Activated CD4-positive, alpha-beta memory T cell treated with anti-CD3 and anti-CD28 coated beads for 36 hours (primary cell): ENCODE results near the gene ISG15. TPM values are rescaled to one million over a fixed set of nuclear protein-coding genes. Genes with fewer than 3 reads are reported as not detected.

Experiments used
- CTCF ChIA-PET: fragments of 350-600 bp; sonication (Branson Sonifier 250); formaldehyde crosslinking; loops from one replicate; lab custom pipeline; 2021; ENCODE audit warnings: antibody characterized with exemption, inconsistent platforms; lab: Charles Lee
- POLR2A ChIA-PET: fragments of 350-600 bp; sonication (Branson Sonifier 250); formaldehyde crosslinking; loops from one replicate; lab custom pipeline; 2021; ENCODE audit warnings: antibody characterized with exemption; lab: Charles Lee
- DNase-seq: peaks from one replicate; pipeline ENCODE4 v3.0.0-alpha.2; 2020
- H3K27ac Mint-ChIP-seq: one replicate; pipeline ENCODE4 v1.8.0; 2021; ENCODE audit warnings: mixed read lengths
- H3K27me3 Mint-ChIP-seq: one replicate; pipeline ENCODE4 v1.8.0; 2021; ENCODE audit warnings: mixed read lengths
- H3K36me3 Mint-ChIP-seq: one replicate; pipeline ENCODE4 v1.8.0; 2021; ENCODE audit warnings: mixed read lengths
- H3K4me1 Mint-ChIP-seq: one replicate; pipeline ENCODE4 v1.8.0; 2021; ENCODE audit warnings: low read depth, mixed read lengths
- H3K4me3 Mint-ChIP-seq: one replicate; pipeline ENCODE4 v1.8.0; 2021; ENCODE audit warnings: mild to moderate bottlenecking, mixed read lengths
- H3K9me3 Mint-ChIP-seq: one replicate; pipeline ENCODE4 v1.8.0; 2021; ENCODE audit warnings: mixed read lengths
- intact Hi-C: fragments of 100-400 bp; cut with micrococcal nuclease; formaldehyde crosslinking; loops from one replicate; pipeline ENCODE4 v1.15.1; 2023
- total RNA-seq, 2 experiments: library from RNA; stranded (reverse); gene quantifications; one replicate each; pipeline ENCODE4 v1.2.3, GENCODE V29; 2021

The ISG15 gene
- total RNA-seq, 2 experiments from 2014 or later = 96.9 to 108 TPM

GRCh38 chr1:1038694-1039093 lies 25.4 kb downstream of the ISG15 start:
- no peaks in the 10 kb centered on the region for H3K9me3 Mint-ChIP-seq
- peaks cover 15% of the 10 kb centered on the region for H3K4me1 Mint-ChIP-seq
- DNase-seq = no peak
- no peaks in the 10 kb centered on the region for H3K36me3 Mint-ChIP-seq
- no peak overlapping the region for H3K27ac Mint-ChIP-seq
- H3K27me3 Mint-ChIP-seq = peaks cover 33% of the 10 kb centered on the region
- no peak overlapping the region for H3K4me3 Mint-ChIP-seq
- intact Hi-C loops = loop anchor here (2.0 to 10.0 kb wide), 3 partner anchors 60 to 336 kb away; partner anchors contain the start of genes AURKAIP1 and TNFRSF18
- ChIA-PET CTCF (interaction anchor here (0.6 to 2.8 kb wide), 3 partner anchors 20 to 36 kb away, joined by 3 to 15 read pairs (median 5); no protein-coding TSS in a partner anchor), POLR2A (interaction anchor here (1.8 kb wide), 1 partner anchor 25 kb away, joined by 11 read pairs; no protein-coding TSS in a partner anchor)

GRCh38 chr1:1039145-1039910 lies 26.0 kb downstream of the ISG15 start:
- peak; percentile 70 for DNase-seq
- Mint-ChIP-seq H3K9me3 (no peaks in the 10 kb centered on the region), H3K27me3 (peaks cover 32% of the 10 kb centered on the region), H3K36me3 (no peaks in the 10 kb centered on the region), H3K4me3 (peak overlapping the region; percentile 55), H3K27ac (peak overlapping the region; percentile 25), H3K4me1 (peaks cover 15% of the 10 kb centered on the region)
- ChIA-PET CTCF (interaction anchor here (0.9 to 2.8 kb wide), 7 partner anchors 19 to 83 kb away, joined by 4 to 15 read pairs (median 5); no protein-coding TSS in a partner anchor), POLR2A (interaction anchor here (1.2 to 1.8 kb wide), 2 partner anchors 25 to 26 kb away, joined by 3 to 11 read pairs; partner anchors contain the start of gene ISG15)
- intact Hi-C loops = loop anchor here (2.0 to 10.0 kb wide), 3 partner anchors 59 to 335 kb away; partner anchors contain the start of genes AURKAIP1 and TNFRSF18

GRCh38 chr1:1040004-1040991 lies 27.0 kb downstream of the ISG15 start:
- intact Hi-C loops = loop anchor here (1.0 kb wide), 1 partner anchor 24 kb away; no protein-coding TSS in a partner anchor
- Mint-ChIP-seq H3K27me3 (peaks cover 28% of the 10 kb centered on the region), H3K4me1 (peaks cover 15% of the 10 kb centered on the region), H3K36me3 (no peaks in the 10 kb centered on the region), H3K9me3 (no peaks in the 10 kb centered on the region), H3K4me3 (peak overlapping the region; percentile 55), H3K27ac (no peak overlapping the region)
- peak; percentile 90 for DNase-seq
- CTCF ChIA-PET = interaction anchor here (0.9 to 2.8 kb wide), 7 partner anchors 18 to 82 kb away, joined by 4 to 15 read pairs (median 5); no protein-coding TSS in a partner anchor
- POLR2A ChIA-PET = interaction anchor here (1.2 kb wide), 1 partner anchor 27 kb away, joined by 3 read pairs; the partner anchor contains the start of gene ISG15

- Mint-ChIP-seq H3K27ac (no peak overlapping the region), H3K27me3 (peaks cover 22% of the 10 kb centered on the region), H3K4me3 (no peak overlapping the region), H3K36me3 (no peaks in the 10 kb centered on the region), H3K4me1 (peaks cover 15% of the 10 kb centered on the region), H3K9me3 (no peaks in the 10 kb centered on the region)
- intact Hi-C loops = no loop called here
- ChIA-PET CTCF (interaction anchor here (1.5 to 2.8 kb wide), 4 partner anchors 21 to 81 kb away, joined by 5 to 15 read pairs (median 6); no protein-coding TSS in a partner anchor), POLR2A (no interaction called here)
- DNase-seq = no peak
Observed at GRCh38 chr1:1041092-1041523, 27.8 kb downstream of the ISG15 start.

- ChIA-PET POLR2A (no interaction called here), CTCF (no interaction called here)
- DNase-seq = no peak
- no peak overlapping the region for H3K27ac Mint-ChIP-seq
- H3K4me3 Mint-ChIP-seq = no peak overlapping the region
- H3K36me3 Mint-ChIP-seq = no peaks in the 10 kb centered on the region
- H3K9me3 Mint-ChIP-seq = no peaks in the 10 kb centered on the region
- intact Hi-C loops = no loop called here
- peaks cover 15% of the 10 kb centered on the region for H3K4me1 Mint-ChIP-seq
- H3K27me3 Mint-ChIP-seq = peaks cover 20% of the 10 kb centered on the region
Observed at GRCh38 chr1:1041873-1042272, 28.6 kb downstream of the ISG15 start.

- intact Hi-C loops = no loop called here
- H3K36me3 Mint-ChIP-seq = no peaks in the 10 kb centered on the region
- no peak overlapping the region for H3K27ac Mint-ChIP-seq
- CTCF ChIA-PET = no interaction called here
- H3K4me1 Mint-ChIP-seq = peaks cover 15% of the 10 kb centered on the region
- peaks cover 16% of the 10 kb centered on the region for H3K27me3 Mint-ChIP-seq
- peak overlapping the region; percentile 1 for H3K4me3 Mint-ChIP-seq
- DNase-seq = no peak
- POLR2A ChIA-PET = no interaction called here
- H3K9me3 Mint-ChIP-seq = no peaks in the 10 kb centered on the region
Observed at GRCh38 chr1:1042835-1043234, 29.5 kb downstream of the ISG15 start.

- intact Hi-C loops = no loop called here
- H3K27me3 Mint-ChIP-seq = peaks cover 12% of the 10 kb centered on the region
- no peak overlapping the region for H3K4me3 Mint-ChIP-seq
- CTCF ChIA-PET = no interaction called here
- DNase-seq = no peak
- no peaks in the 10 kb centered on the region for H3K36me3 Mint-ChIP-seq
- H3K9me3 Mint-ChIP-seq = no peaks in the 10 kb centered on the region
- POLR2A ChIA-PET = no interaction called here
- H3K4me1 Mint-ChIP-seq = peaks cover 14% of the 10 kb centered on the region
- H3K27ac Mint-ChIP-seq = no peak overlapping the region
Observed at GRCh38 chr1:1043411-1043810, 30.1 kb downstream of the ISG15 start.

- H3K9me3 Mint-ChIP-seq = no peaks in the 10 kb centered on the region
- peaks cover 9% of the 10 kb centered on the region for H3K4me1 Mint-ChIP-seq
- H3K36me3 Mint-ChIP-seq = no peaks in the 10 kb centered on the region
- ChIA-PET CTCF (no interaction called here), POLR2A (no interaction called here)
- DNase-seq = no peak
- intact Hi-C loops = no loop called here
- no peak overlapping the region for H3K4me3 Mint-ChIP-seq
- no peak overlapping the region for H3K27ac Mint-ChIP-seq
- H3K27me3 Mint-ChIP-seq = peaks cover 7% of the 10 kb centered on the region
Observed at GRCh38 chr1:1043921-1044320, 30.6 kb downstream of the ISG15 start.

GRCh38 chr1:1044455-1045078 lies 31.3 kb downstream of the ISG15 start:
- POLR2A ChIA-PET = no interaction called here
- Mint-ChIP-seq H3K4me1 (peaks cover 3% of the 10 kb centered on the region), H3K4me3 (no peak overlapping the region), H3K9me3 (no peaks in the 10 kb centered on the region), H3K36me3 (no peaks in the 10 kb centered on the region), H3K27me3 (peaks cover 3% of the 10 kb centered on the region), H3K27ac (no peak overlapping the region)
- intact Hi-C loops = no loop called here
- no peak for DNase-seq
- CTCF ChIA-PET = no interaction called here

GRCh38 chr1:1045129-1045528 lies 31.8 kb downstream of the ISG15 start:
- H3K9me3 Mint-ChIP-seq = no peaks in the 10 kb centered on the region
- H3K36me3 Mint-ChIP-seq = no peaks in the 10 kb centered on the region
- POLR2A ChIA-PET = no interaction called here
- H3K27me3 Mint-ChIP-seq = no peaks in the 10 kb centered on the region
- no peak overlapping the region for H3K4me3 Mint-ChIP-seq
- intact Hi-C loops = no loop called here
- CTCF ChIA-PET = no interaction called here
- no peak overlapping the region for H3K27ac Mint-ChIP-seq
- no peaks in the 10 kb centered on the region for H3K4me1 Mint-ChIP-seq
- no peak for DNase-seq

- Mint-ChIP-seq H3K36me3 (no peaks in the 10 kb centered on the region), H3K4me3 (no peak overlapping the region), H3K9me3 (no peaks in the 10 kb centered on the region), H3K4me1 (no peaks in the 10 kb centered on the region), H3K27me3 (no peaks in the 10 kb centered on the region), H3K27ac (no peak overlapping the region)
- ChIA-PET POLR2A (no interaction called here), CTCF (no interaction called here)
- intact Hi-C loops = no loop called here
- no peak for DNase-seq
Observed at GRCh38 chr1:1046243-1046642, 32.9 kb downstream of the ISG15 start.
